ENCODE results near the gene CARD10.

DNA sequence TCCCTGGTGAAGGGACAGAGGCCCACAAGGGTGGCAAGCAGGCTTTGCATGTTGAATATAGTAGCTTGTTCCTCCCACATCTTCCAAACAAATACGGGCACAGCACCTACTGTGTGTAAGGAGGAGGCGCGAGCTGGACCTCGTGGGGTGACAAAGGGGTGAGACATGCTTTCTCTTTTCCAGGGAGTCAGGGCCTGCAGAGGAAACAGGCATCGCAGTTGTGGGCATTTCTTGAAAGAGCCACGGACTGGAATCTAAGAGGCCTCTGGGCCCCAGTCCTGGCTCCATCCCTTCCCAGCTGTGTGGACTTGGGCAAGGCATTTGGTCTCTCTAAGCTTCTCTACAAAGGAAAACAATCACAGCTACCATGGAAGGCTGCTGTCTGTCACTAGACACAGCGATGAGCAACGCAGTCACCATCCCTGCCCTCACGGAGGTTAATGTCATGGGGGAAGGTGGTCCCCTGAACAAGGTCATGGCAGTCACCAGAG lies 28.1 kb upstream of the CARD10 start:
- no peak for TF ChIP-seq POLR2AphosphoS5 (IDR thresholded peaks at IDR 0.05; ENCODE audit: low read depth, low read length)
- TF ChIP-seq, protein P1, sequence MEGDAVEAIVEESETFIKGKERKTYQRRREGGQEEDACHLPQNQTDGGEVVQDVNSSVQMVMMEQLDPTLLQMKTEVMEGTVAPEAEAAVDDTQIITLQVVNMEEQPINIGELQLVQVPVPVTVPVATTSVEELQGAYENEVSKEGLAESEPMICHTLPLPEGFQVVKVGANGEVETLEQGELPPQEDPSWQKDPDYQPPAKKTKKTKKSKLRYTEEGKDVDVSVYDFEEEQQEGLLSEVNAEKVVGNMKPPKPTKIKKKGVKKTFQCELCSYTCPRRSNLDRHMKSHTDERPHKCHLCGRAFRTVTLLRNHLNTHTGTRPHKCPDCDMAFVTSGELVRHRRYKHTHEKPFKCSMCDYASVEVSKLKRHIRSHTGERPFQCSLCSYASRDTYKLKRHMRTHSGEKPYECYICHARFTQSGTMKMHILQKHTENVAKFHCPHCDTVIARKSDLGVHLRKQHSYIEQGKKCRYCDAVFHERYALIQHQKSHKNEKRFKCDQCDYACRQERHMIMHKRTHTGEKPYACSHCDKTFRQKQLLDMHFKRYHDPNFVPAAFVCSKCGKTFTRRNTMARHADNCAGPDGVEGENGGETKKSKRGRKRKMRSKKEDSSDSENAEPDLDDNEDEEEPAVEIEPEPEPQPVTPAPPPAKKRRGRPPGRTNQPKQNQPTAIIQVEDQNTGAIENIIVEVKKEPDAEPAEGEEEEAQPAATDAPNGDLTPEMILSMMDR (IDR thresholded peaks at IDR 0.05) = no peak
- TF ChIP-seq, protein P2, sequence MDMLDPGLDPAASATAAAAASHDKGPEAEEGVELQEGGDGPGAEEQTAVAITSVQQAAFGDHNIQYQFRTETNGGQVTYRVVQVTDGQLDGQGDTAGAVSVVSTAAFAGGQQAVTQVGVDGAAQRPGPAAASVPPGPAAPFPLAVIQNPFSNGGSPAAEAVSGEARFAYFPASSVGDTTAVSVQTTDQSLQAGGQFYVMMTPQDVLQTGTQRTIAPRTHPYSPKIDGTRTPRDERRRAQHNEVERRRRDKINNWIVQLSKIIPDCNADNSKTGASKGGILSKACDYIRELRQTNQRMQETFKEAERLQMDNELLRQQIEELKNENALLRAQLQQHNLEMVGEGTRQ (IDR thresholded peaks at IDR 0.05; ENCODE audit: borderline replicate concordance, low read depth, low read length) = no peak
- TF ChIP-seq EP300 (IDR thresholded peaks at IDR 0.05; ENCODE audit: borderline replicate concordance in 1 of 2, low read depth in 1 of 2, low read length in 1 of 2) = no peak
- no peak for TF ChIP-seq MAX (IDR thresholded peaks at IDR 0.05; ENCODE audit: low read depth)
- no peak for TF ChIP-seq TAF1 (IDR thresholded peaks at IDR 0.05; ENCODE audit: borderline replicate concordance, low read depth, low read length)
- no peak for TF ChIP-seq MXI1 (IDR thresholded peaks at IDR 0.05; ENCODE audit: low read depth, low read length)
- TF ChIP-seq EZH2phosphoT487 (IDR thresholded peaks at IDR 0.05; ENCODE audit: borderline replicate concordance, low read depth) = no peak
- TF ChIP-seq SIN3A (IDR thresholded peaks at IDR 0.05; ENCODE audit: borderline replicate concordance, low read depth, low read length) = no peak
- no peak for TF ChIP-seq RCOR1 (IDR thresholded peaks at IDR 0.05; ENCODE audit: low read length)
- no peak for TF ChIP-seq REST (IDR thresholded peaks at IDR 0.05; ENCODE audit: low read depth, low read length)
- no peak for TF ChIP-seq GABPA (IDR thresholded peaks at IDR 0.05; ENCODE audit: low read depth)
- no peak for TF ChIP-seq TEAD4 (IDR thresholded peaks at IDR 0.05; ENCODE audit: borderline replicate concordance, insufficient read depth)
- no peak for TF ChIP-seq ELF1 (IDR thresholded peaks at IDR 0.05)

All from SK-N-SH (cell line).